ENCODE results near the gene TM4SF5.
A peak's percentile ranks its signal among the peaks of the same experiment; 100 is the strongest.

TM4SF5 gene

DNA sequence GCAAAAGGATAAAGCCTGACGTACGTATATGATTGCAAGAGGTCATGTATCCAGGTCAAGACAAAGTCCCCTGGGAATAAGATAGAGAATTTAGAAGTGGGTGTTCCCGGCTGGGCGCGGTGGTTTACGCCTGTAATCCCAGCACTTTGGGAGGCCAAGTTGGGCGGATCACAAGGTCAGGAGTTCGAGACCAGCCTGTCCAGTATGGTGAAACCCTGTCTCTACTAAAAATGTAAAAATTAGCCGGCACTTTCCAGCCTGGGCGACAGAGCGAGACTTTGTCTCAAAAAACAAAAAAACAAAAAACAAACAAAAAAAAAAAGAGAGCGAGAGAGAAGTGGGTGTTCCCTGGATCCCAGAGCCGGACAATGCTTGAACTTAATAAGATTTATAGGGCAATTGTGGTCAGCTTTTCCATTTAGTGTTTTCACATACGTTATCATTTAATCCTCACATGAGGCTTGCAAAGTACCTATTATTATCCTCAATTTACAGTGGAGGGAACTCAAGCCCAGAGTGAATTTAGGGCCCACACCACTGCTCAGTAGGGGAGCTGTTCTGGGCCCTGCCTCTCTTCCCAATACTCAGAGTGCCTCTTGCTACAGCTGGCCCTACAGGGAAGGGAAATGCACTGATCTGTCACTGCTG, 16.6 kb downstream of the TM4SF5 start:
- TF ChIP-seq CTCF (IDR thresholded peaks at IDR 0.05; ENCODE audit: insufficient read depth, low read length) (no peak), GABPA (IDR thresholded peaks at IDR 0.05; ENCODE audit: low read depth) (no peak), POLR2AphosphoS5 (IDR thresholded peaks at IDR 0.05; ENCODE audit: low read depth) (no peak), SPI1 (IDR thresholded peaks at IDR 0.05; ENCODE audit: borderline replicate concordance, low read depth) (no peak)
- TF ChIP-seq, protein P1, sequence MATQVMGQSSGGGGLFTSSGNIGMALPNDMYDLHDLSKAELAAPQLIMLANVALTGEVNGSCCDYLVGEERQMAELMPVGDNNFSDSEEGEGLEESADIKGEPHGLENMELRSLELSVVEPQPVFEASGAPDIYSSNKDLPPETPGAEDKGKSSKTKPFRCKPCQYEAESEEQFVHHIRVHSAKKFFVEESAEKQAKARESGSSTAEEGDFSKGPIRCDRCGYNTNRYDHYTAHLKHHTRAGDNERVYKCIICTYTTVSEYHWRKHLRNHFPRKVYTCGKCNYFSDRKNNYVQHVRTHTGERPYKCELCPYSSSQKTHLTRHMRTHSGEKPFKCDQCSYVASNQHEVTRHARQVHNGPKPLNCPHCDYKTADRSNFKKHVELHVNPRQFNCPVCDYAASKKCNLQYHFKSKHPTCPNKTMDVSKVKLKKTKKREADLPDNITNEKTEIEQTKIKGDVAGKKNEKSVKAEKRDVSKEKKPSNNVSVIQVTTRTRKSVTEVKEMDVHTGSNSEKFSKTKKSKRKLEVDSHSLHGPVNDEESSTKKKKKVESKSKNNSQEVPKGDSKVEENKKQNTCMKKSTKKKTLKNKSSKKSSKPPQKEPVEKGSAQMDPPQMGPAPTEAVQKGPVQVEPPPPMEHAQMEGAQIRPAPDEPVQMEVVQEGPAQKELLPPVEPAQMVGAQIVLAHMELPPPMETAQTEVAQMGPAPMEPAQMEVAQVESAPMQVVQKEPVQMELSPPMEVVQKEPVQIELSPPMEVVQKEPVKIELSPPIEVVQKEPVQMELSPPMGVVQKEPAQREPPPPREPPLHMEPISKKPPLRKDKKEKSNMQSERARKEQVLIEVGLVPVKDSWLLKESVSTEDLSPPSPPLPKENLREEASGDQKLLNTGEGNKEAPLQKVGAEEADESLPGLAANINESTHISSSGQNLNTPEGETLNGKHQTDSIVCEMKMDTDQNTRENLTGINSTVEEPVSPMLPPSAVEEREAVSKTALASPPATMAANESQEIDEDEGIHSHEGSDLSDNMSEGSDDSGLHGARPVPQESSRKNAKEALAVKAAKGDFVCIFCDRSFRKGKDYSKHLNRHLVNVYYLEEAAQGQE (IDR thresholded peaks at IDR 0.05; ENCODE audit: insufficient replicate concordance, low read depth), result no peak
- Histone ChIP-seq H3K27ac (replicated peaks) (no peak overlapping the region), H3K27me3 (ENCODE audit: insufficient read depth, poor library complexity, severe bottlenecking) (peaks cover 13% of the 10 kb centered on the region), H3K4me3 (replicated peaks; ENCODE audit: insufficient read depth, low read length) (no peak overlapping the region)
- no peak for DNase-seq (ENCODE audit: low read depth in 1 of 2, low spot score in 1 of 2)

DNA sequence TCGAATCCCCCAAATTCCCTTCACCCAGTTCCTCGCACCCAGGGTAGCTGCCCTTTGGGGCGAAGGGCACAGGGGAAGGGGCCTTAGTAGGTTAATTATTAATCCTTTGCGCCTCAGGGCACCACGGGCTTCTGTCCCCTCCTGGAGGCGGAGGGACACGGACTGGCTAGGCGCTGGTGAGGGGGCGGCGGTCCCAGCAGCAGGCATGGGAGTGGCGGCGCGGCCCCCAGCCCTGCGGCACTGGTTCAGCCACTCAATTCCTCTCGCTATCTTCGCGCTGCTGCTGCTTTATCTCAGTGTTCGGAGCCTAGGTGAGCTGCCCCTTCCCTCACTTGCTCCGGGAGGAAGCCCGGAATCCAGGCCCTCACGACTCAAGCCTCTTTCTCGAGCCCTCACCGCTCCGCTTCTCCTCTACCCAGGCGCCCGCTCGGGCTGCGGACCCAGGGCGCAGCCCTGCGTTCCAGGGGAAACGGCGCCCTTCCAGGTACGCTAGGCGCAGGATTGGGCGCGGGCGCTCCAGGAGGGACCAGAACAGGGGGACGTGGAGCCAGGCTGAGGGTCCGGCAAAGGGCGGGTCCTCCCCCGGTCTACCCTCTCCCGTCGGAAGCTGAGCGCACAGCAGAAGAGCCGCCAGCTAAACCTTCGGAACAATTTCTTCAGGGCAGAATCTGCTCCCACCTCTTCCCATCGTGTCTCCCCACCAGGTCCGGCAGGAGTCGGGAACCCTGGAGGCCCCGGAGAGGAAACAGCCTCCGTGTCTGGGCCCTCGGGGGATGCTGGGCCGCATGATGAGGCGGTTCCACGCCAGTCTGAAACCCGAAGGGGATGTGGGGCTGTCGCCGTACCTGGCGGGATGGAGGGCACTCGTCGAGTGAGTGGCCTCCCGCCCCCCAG, 17.4 kb downstream of the TM4SF5 start, which contains the start of gene GLTPD2:
GLTPD2 (plus strand) TSS at position 158 of the 894 bp plus-strand sequence; CDS start at position 206, 48 bp downstream.
- DNase-seq (ENCODE audit: low read depth in 1 of 2, low spot score in 1 of 2), result no peak
- TF ChIP-seq CTCF (IDR thresholded peaks at IDR 0.05; ENCODE audit: insufficient read depth, low read length) (no peak), SPI1 (IDR thresholded peaks at IDR 0.05; ENCODE audit: borderline replicate concordance, low read depth) (no peak), GABPA (IDR thresholded peaks at IDR 0.05; ENCODE audit: low read depth) (no peak), POLR2AphosphoS5 (IDR thresholded peaks at IDR 0.05; ENCODE audit: low read depth) (no peak)
- TF ChIP-seq, protein P1 (IDR thresholded peaks at IDR 0.05; ENCODE audit: insufficient replicate concordance, low read depth), result no peak
- no peak within 1 kb of the TSS for H3K27ac ChIP-seq (replicated peaks)
- H3K4me3 ChIP-seq (replicated peaks; ENCODE audit: insufficient read depth, low read length), result peak within 1 kb of the TSS; percentile 42
- peaks cover 13% of the 10 kb centered on the region for H3K27me3 ChIP-seq (ENCODE audit: insufficient read depth, poor library complexity, severe bottlenecking)

DNA sequence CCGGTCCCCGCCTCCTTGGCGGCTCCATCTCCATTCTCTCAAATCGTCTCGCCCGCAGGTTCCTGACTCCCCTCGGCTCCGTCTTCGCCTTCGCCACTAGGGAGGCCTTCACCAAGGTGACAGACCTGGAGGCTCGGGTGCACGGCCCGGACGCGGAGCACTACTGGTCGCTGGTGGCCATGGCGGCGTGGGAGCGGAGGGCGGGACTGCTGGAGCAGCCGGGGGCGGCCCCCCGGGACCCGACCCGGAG, 17.9 kb downstream of the TM4SF5 start:
- H3K27ac ChIP-seq (replicated peaks), result no peak overlapping the region
- no peak for DNase-seq (ENCODE audit: low read depth in 1 of 2, low spot score in 1 of 2)
- H3K27me3 ChIP-seq (ENCODE audit: insufficient read depth, poor library complexity, severe bottlenecking), result peaks cover 13% of the 10 kb centered on the region
- peak overlapping the region; percentile 42 for H3K4me3 ChIP-seq (replicated peaks; ENCODE audit: insufficient read depth, low read length)
- TF ChIP-seq, protein P1 (IDR thresholded peaks at IDR 0.05; ENCODE audit: insufficient replicate concordance, low read depth), result no peak
- TF ChIP-seq POLR2AphosphoS5 (IDR thresholded peaks at IDR 0.05; ENCODE audit: low read depth) (no peak), CTCF (IDR thresholded peaks at IDR 0.05; ENCODE audit: insufficient read depth, low read length) (no peak), SPI1 (IDR thresholded peaks at IDR 0.05; ENCODE audit: borderline replicate concordance, low read depth) (no peak), GABPA (IDR thresholded peaks at IDR 0.05; ENCODE audit: low read depth) (no peak)

Data from HL-60 (cell line).